ENCODE data around the gene ENOX1. TPM values are rescaled to one million over a fixed set of nuclear protein-coding genes. Genes with fewer than 3 reads are reported as not detected.
A peak's percentile ranks its signal among the peaks of the same experiment; 100 is the strongest.

Gene ENOX1
- polyA plus RNA-seq, 1 donor = 3.0 TPM

GRCh38 chr13:43475140-43475539, 311.6 kb downstream of the ENOX1 start:
- H3K4me1 ChIP-seq (ENCODE audit: control insufficient read depth, insufficient read depth, low read length) = no peaks in the 10 kb centered on the region
- H3K4me3 ChIP-seq (ENCODE audit: low read length) = no peak overlapping the region
- H3K27ac ChIP-seq (ENCODE audit: low read length) = no peak overlapping the region
- no peaks in the 10 kb centered on the region for H3K27me3 ChIP-seq (ENCODE audit: control insufficient read depth, insufficient read depth, low read length)
- no peaks in the 10 kb centered on the region for H3K36me3 ChIP-seq (ENCODE audit: control insufficient read depth, insufficient read depth, low read length)
- WGBS (ENCODE audit: insufficient coverage, low lambda C conversion rate) = 80% methylated on average over 1 of the region's 2 CpGs
- DNase-seq = no peak
- no peaks in the 10 kb centered on the region for H3K9me3 ChIP-seq (ENCODE audit: control insufficient read depth, low read depth, low read length)

GRCh38 chr13:43473437-43473836, 313.3 kb downstream of the ENOX1 start:
- Histone ChIP-seq H3K27me3 (ENCODE audit: control insufficient read depth, insufficient read depth, low read length) (no peaks in the 10 kb centered on the region), H3K9me3 (ENCODE audit: control insufficient read depth, low read depth, low read length) (no peaks in the 10 kb centered on the region), H3K4me3 (ENCODE audit: low read length) (no peak overlapping the region), H3K27ac (ENCODE audit: low read length) (no peak overlapping the region), H3K36me3 (ENCODE audit: control insufficient read depth, insufficient read depth, low read length) (no peaks in the 10 kb centered on the region), H3K4me1 (ENCODE audit: control insufficient read depth, insufficient read depth, low read length) (no peaks in the 10 kb centered on the region)
- DNase-seq = peak in 1 of 2 donors; percentile 44
- WGBS (ENCODE audit: insufficient coverage, low lambda C conversion rate) = 17% methylated on average over 1 of the region's 1 CpG

DNA sequence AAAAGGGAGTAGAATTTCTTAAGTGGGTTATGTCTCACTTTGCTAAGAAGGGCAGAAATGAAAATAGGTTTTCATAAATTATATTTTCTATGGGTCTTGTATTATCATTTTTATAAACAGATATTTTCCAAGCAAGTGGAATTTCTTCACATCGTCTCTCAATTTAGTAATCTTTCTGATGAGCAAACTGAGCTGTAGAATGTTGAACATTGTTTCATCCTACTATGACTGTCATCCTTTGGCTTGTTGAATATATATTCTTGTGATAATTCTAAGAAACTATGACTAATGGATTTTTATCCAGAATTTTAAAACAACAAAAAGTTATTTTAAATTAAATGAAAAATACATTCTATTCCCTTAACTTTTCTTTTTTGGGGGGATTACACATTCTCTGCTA, 313.8 kb downstream of the ENOX1 start:
- Histone ChIP-seq H3K9me3 (ENCODE audit: control insufficient read depth, low read depth, low read length) (no peaks in the 10 kb centered on the region), H3K36me3 (ENCODE audit: control insufficient read depth, insufficient read depth, low read length) (no peaks in the 10 kb centered on the region), H3K27me3 (ENCODE audit: control insufficient read depth, insufficient read depth, low read length) (no peaks in the 10 kb centered on the region), H3K4me3 (ENCODE audit: low read length) (no peak overlapping the region), H3K27ac (ENCODE audit: low read length) (no peak overlapping the region), H3K4me1 (ENCODE audit: control insufficient read depth, insufficient read depth, low read length) (no peaks in the 10 kb centered on the region)
- DNase-seq = no peak
- WGBS (ENCODE audit: insufficient coverage, low lambda C conversion rate) = 70% methylated on average over 1 of the region's 1 CpG

DNA sequence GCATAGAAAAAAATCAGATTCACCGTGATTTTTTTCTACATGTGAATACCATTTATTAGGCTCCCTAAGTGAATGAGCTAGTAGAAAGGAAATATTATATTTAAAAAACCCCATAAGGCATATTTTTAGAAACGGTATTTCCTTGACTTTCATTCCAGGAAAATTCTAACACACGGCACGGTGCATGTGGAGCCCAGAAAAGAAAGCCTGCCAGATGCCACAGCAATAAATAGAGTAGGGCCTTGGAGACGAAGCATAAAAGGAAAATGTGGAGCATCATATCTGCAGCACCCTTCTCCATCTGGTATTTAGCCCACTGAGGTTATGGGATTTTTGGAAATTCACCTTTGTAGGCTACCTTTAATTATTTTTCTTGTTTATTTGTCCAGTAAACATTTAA, 314.4 kb downstream of the ENOX1 start:
- no peak overlapping the region for H3K27ac ChIP-seq (ENCODE audit: low read length)
- H3K4me3 ChIP-seq (ENCODE audit: low read length) = no peak overlapping the region
- 80% methylated on average over 1 of the region's 5 CpGs for WGBS (ENCODE audit: insufficient coverage, low lambda C conversion rate)
- no peaks in the 10 kb centered on the region for H3K9me3 ChIP-seq (ENCODE audit: control insufficient read depth, low read depth, low read length)
- no peak for DNase-seq
- H3K4me1 ChIP-seq (ENCODE audit: control insufficient read depth, insufficient read depth, low read length) = no peaks in the 10 kb centered on the region
- no peaks in the 10 kb centered on the region for H3K27me3 ChIP-seq (ENCODE audit: control insufficient read depth, insufficient read depth, low read length)
- H3K36me3 ChIP-seq (ENCODE audit: control insufficient read depth, insufficient read depth, low read length) = no peaks in the 10 kb centered on the region

DNA sequence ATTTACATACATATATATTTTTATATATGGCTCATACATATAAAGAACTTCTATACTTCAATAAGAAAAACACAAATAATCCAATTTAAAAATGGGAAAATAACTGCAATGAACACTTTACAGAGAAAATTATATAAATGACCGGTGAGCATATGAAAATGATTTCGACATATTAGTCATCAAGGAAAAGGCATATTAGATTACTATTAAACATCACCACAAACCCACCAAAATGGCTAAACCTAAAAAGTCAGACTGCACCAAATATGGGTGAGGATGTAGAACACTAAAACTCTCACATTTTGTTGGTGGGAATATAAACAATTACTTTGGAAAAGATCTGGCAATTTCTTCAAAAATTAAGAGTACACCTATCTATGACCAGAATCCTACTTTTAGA, 316.2 kb downstream of the ENOX1 start:
- no peaks in the 10 kb centered on the region for H3K36me3 ChIP-seq (ENCODE audit: control insufficient read depth, insufficient read depth, low read length)
- DNase-seq = no peak
- no peak overlapping the region for H3K4me3 ChIP-seq (ENCODE audit: low read length)
- WGBS (ENCODE audit: insufficient coverage, low lambda C conversion rate) = 93% methylated on average over 2 of the region's 2 CpGs
- no peaks in the 10 kb centered on the region for H3K9me3 ChIP-seq (ENCODE audit: control insufficient read depth, low read depth, low read length)
- H3K27ac ChIP-seq (ENCODE audit: low read length) = no peak overlapping the region
- H3K4me1 ChIP-seq (ENCODE audit: control insufficient read depth, insufficient read depth, low read length) = no peaks in the 10 kb centered on the region
- no peaks in the 10 kb centered on the region for H3K27me3 ChIP-seq (ENCODE audit: control insufficient read depth, insufficient read depth, low read length)

DNA sequence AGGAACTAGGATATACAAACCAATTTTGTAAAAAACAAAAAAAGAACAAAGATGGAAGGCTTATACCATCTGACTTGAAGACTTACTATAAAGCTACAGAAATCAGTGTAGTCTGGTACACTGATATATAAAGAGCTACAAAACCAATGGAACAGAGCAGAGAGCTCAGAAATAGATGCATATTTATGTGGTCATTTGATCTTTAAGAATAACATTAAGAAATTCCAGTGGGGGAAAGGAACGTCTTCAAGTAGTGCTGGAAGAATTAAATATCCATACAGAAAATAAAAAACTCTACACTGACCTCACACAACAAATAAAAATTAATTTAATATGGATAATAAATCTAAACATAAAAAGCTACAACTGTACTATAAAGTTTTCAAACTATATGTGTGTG, 317.0 kb downstream of the ENOX1 start:
- Histone ChIP-seq H3K4me3 (ENCODE audit: low read length) (no peak overlapping the region), H3K4me1 (ENCODE audit: control insufficient read depth, insufficient read depth, low read length) (no peaks in the 10 kb centered on the region), H3K9me3 (ENCODE audit: control insufficient read depth, low read depth, low read length) (no peaks in the 10 kb centered on the region), H3K27me3 (ENCODE audit: control insufficient read depth, insufficient read depth, low read length) (no peaks in the 10 kb centered on the region), H3K36me3 (ENCODE audit: control insufficient read depth, insufficient read depth, low read length) (no peaks in the 10 kb centered on the region), H3K27ac (ENCODE audit: low read length) (no peak overlapping the region)
- WGBS (ENCODE audit: insufficient coverage, low lambda C conversion rate) = 83% methylated on average over 1 of the region's 1 CpG
- DNase-seq = no peak

DNA sequence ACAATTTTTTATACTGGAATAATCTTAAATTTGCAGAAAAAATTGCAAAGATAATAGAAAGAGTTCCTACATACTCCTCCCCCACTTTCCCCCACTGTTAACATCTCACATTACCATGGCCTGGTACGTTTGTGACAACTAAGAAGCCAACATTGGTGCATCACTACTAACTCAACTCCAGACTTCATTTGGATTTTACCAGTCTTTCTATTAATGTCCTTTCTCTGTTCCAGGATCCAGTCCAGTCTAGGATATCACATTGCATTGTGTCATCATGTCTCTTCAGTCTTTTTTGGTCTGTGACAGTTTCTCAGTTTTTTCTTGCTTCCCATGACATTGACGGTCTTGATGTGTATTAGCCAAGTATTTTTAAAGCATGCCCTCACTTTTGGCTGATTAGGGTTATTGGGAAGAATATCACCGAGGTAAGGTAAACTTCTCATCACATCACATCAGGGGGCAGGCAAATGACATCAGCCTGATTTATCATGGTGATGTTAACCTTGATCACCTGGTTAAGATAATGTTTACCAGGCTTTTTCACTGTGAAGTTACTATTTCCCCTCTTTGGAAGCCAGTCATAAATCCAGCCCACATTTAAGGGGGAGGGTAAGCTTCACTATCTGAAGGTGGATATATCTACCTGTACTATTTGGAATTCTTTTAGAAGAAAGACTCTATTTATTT, 322.1 kb downstream of the ENOX1 start:
- Histone ChIP-seq H3K27me3 (ENCODE audit: control insufficient read depth, insufficient read depth, low read length) (no peaks in the 10 kb centered on the region), H3K27ac (ENCODE audit: low read length) (no peak overlapping the region), H3K4me1 (ENCODE audit: control insufficient read depth, insufficient read depth, low read length) (no peaks in the 10 kb centered on the region), H3K9me3 (ENCODE audit: control insufficient read depth, low read depth, low read length) (no peaks in the 10 kb centered on the region), H3K36me3 (ENCODE audit: control insufficient read depth, insufficient read depth, low read length) (no peaks in the 10 kb centered on the region), H3K4me3 (ENCODE audit: low read length) (no peak overlapping the region)
- no CpG with 5 or more reads among the region's 3 CpGs for WGBS (ENCODE audit: insufficient coverage, low lambda C conversion rate)
- no peak for DNase-seq

DNA sequence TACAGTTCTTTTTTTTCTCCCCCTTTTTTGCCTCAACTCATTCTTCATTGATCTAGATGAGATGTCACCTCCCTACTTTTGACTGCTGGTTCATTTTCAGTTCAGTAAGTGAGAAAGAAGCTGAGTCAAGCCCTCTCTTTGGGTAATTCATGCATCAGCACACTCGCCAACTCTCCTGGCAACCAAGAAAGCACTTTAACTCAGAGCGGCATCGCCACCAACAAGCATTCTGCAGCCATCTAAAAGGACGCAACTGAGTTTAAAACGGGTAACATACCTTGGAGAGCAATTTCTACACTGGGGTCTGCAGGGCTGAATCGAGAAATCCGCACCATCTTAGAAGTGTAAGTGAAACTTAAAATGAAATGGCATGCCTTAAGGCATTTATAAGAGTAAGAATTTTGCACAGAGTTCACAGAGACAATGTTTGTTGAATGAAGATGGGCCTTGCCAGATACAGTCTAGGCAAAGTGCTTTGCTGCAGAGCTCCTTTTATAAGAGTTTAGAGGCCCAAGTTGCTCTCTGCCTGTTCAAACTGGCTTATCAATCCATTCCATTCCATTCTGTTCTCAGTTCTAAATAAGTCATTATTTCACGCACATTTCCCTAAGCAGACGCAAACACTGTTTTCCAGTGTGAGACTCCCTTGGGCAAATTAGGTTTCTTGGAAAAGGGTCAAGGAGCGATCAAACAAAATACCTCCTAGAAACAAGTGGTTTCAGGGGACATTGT, 338.0 kb downstream of the ENOX1 start:
- no peaks in the 10 kb centered on the region for H3K4me1 ChIP-seq (ENCODE audit: control insufficient read depth, insufficient read depth, low read length)
- H3K9me3 ChIP-seq (ENCODE audit: control insufficient read depth, low read depth, low read length) = no peaks in the 10 kb centered on the region
- H3K27me3 ChIP-seq (ENCODE audit: control insufficient read depth, insufficient read depth, low read length) = no peaks in the 10 kb centered on the region
- DNase-seq = no peak
- WGBS (ENCODE audit: insufficient coverage, low lambda C conversion rate) = 85% methylated on average over 4 of the region's 10 CpGs
- no peaks in the 10 kb centered on the region for H3K36me3 ChIP-seq (ENCODE audit: control insufficient read depth, insufficient read depth, low read length)
- H3K4me3 ChIP-seq (ENCODE audit: low read length) = no peak overlapping the region
- no peak overlapping the region for H3K27ac ChIP-seq (ENCODE audit: low read length)

DNA sequence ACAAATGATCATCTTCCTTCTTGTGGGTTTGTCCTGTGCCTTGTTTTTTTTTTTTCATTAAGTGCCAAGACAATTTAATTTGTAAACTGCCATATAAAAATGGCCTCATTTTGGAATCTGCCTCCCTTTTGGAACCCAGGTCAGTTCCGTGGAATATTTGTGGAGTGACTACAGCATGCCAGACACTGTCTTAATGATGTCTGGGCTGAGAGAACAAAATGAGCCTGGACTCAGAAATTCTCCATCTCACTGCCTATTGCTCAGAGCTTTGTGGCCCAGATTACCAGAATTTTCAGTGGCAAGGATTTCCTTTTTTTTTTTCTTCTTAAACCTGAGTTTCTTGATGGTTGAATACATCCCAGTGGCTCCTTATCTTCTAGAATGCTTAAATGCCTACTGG, 340.6 kb downstream of the ENOX1 start:
- Histone ChIP-seq H3K27me3 (ENCODE audit: control insufficient read depth, insufficient read depth, low read length) (no peaks in the 10 kb centered on the region), H3K27ac (ENCODE audit: low read length) (no peak overlapping the region), H3K4me3 (ENCODE audit: low read length) (no peak overlapping the region), H3K4me1 (ENCODE audit: control insufficient read depth, insufficient read depth, low read length) (no peaks in the 10 kb centered on the region), H3K36me3 (ENCODE audit: control insufficient read depth, insufficient read depth, low read length) (no peaks in the 10 kb centered on the region), H3K9me3 (ENCODE audit: control insufficient read depth, low read depth, low read length) (no peaks in the 10 kb centered on the region)
- WGBS (ENCODE audit: insufficient coverage, low lambda C conversion rate) = 100% methylated on average over 1 of the region's 1 CpG
- no peak for DNase-seq

- no peaks in the 10 kb centered on the region for H3K4me1 ChIP-seq (ENCODE audit: control insufficient read depth, insufficient read depth, low read length)
- no peaks in the 10 kb centered on the region for H3K27me3 ChIP-seq (ENCODE audit: control insufficient read depth, insufficient read depth, low read length)
- DNase-seq = no peak
- WGBS (ENCODE audit: insufficient coverage, low lambda C conversion rate) = no CpG with 5 or more reads among the region's 2 CpGs
- H3K36me3 ChIP-seq (ENCODE audit: control insufficient read depth, insufficient read depth, low read length) = no peaks in the 10 kb centered on the region
- H3K4me3 ChIP-seq (ENCODE audit: low read length) = no peak overlapping the region
- H3K27ac ChIP-seq (ENCODE audit: low read length) = no peak overlapping the region
- H3K9me3 ChIP-seq (ENCODE audit: control insufficient read depth, low read depth, low read length) = no peaks in the 10 kb centered on the region
Observed at GRCh38 chr13:43445668-43446067, 341.1 kb downstream of the ENOX1 start.

GRCh38 chr13:43444081-43444480, 342.7 kb downstream of the ENOX1 start:
- H3K27ac ChIP-seq (ENCODE audit: low read length) = no peak overlapping the region
- DNase-seq = no peak
- no peaks in the 10 kb centered on the region for H3K27me3 ChIP-seq (ENCODE audit: control insufficient read depth, insufficient read depth, low read length)

More at GRCh38 chr13:43444081-43444480, 342.7 kb downstream of the ENOX1 start:
- H3K4me1 ChIP-seq (ENCODE audit: control insufficient read depth, insufficient read depth, low read length) = no peaks in the 10 kb centered on the region
- WGBS (ENCODE audit: insufficient coverage, low lambda C conversion rate) = 76% methylated on average over 2 of the region's 4 CpGs
- no peaks in the 10 kb centered on the region for H3K9me3 ChIP-seq (ENCODE audit: control insufficient read depth, low read depth, low read length)
- H3K4me3 ChIP-seq (ENCODE audit: low read length) = no peak overlapping the region
- H3K36me3 ChIP-seq (ENCODE audit: control insufficient read depth, insufficient read depth, low read length) = no peaks in the 10 kb centered on the region

Measured in large intestine (tissue), 3 donors.